Fibroblast of the aortic adventitia (primary cell): ENCODE results near the gene EXOC4. TPM values are rescaled to one million over a fixed set of nuclear protein-coding genes. Genes with fewer than 3 reads are reported as not detected.
A peak's percentile ranks its signal among the peaks of the same experiment; 100 is the strongest.

Experiments
- DNase-seq: peaks from one replicate; pipeline ENCODE4 v3.0.0-alpha.2; 2010; ENCODE audit warnings: low read depth
- H3K4me3 ChIP-seq: 2 replicates; pipeline ENCODE4 v1.5.1; 2011; ENCODE audit warnings: low read depth, mild to moderate bottlenecking, control low read depth, low read length, moderate library complexity
- total RNA-seq: library from RNA; depleted of rRNA; stranded (reverse); fragments of >200 nt; gene quantifications from 2 replicates; pipeline ENCODE4 v1.2.3, GENCODE V29; 2012; ENCODE audit warnings: low replicate concordance
- TF ChIP-seq, protein P1 (sequence below): IDR thresholded peaks from 2 replicates; pipeline ENCODE4 v1.5.1; 2011; ENCODE audit warnings: mild to moderate bottlenecking, low read length, control low read depth, inconsistent platforms; ENCODE audit not compliant: insufficient read depth

Gene EXOC4
- total RNA-seq, 1 donor: 105 TPM

DNA sequence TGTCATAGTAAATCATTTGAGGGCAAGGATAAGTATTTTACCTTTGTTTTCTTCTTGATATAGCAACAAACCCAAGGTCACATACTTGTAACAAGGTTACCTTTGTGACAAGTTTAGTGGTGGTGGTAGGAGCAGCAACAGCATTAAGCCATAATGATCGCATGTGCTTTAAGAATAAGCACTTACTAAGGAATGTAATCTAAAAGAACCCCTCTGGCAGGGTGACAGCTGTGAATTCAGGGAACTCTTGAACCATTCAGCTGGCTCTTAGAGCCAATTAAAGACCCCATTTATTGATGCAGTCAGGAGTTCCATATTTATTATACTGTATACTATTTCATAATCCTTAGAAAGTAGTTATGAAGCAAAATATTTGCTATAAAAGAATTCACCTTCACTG lies 370.8 kb downstream of the EXOC4 start:
- TF ChIP-seq, protein P1, sequence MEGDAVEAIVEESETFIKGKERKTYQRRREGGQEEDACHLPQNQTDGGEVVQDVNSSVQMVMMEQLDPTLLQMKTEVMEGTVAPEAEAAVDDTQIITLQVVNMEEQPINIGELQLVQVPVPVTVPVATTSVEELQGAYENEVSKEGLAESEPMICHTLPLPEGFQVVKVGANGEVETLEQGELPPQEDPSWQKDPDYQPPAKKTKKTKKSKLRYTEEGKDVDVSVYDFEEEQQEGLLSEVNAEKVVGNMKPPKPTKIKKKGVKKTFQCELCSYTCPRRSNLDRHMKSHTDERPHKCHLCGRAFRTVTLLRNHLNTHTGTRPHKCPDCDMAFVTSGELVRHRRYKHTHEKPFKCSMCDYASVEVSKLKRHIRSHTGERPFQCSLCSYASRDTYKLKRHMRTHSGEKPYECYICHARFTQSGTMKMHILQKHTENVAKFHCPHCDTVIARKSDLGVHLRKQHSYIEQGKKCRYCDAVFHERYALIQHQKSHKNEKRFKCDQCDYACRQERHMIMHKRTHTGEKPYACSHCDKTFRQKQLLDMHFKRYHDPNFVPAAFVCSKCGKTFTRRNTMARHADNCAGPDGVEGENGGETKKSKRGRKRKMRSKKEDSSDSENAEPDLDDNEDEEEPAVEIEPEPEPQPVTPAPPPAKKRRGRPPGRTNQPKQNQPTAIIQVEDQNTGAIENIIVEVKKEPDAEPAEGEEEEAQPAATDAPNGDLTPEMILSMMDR: no peak
- no peak overlapping the region for H3K4me3 ChIP-seq
- no peak for DNase-seq

DNA sequence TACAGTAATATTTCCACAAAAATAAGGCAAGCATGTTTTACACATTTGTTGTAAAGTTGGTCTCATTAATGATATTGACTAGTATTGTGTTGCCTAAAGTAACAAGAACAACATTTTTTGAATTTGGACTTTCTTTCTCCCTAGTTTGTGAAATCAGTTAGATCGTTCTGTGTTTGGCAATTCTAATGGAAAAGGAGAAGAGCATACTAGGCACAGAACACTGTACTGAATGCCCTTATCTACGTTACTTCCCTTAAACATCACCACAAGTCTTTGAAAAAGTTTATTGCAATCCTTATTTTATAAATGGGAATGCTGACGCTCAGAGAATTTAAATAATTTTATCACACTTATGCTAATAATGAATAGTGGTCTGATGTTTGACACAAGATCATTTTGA lies 372.2 kb downstream of the EXOC4 start:
- DNase-seq: no peak
- no peak overlapping the region for H3K4me3 ChIP-seq
- TF ChIP-seq, protein P1: no peak

DNA sequence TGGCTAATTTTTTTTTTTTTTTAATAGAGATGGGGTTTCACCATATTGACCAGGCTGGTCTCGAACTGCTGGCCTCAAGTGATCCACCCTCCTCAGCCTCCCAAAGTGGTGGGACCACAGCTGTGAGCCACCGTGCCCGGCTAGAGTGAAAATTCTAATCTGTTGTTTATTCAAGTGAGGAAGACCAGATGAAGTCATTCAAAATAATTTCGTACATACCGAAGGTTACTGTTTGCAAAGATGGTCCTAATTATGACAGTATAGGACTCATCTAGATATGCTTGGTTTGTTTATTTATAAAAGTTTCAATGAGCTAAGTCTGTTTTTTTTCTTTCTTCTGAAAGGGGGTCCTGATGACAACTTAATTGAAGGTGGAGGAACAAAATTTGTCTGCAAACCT lies 376.8 kb downstream of the EXOC4 start:
- TF ChIP-seq, protein P1: no peak
- no peak for DNase-seq
- no peak overlapping the region for H3K4me3 ChIP-seq

DNA sequence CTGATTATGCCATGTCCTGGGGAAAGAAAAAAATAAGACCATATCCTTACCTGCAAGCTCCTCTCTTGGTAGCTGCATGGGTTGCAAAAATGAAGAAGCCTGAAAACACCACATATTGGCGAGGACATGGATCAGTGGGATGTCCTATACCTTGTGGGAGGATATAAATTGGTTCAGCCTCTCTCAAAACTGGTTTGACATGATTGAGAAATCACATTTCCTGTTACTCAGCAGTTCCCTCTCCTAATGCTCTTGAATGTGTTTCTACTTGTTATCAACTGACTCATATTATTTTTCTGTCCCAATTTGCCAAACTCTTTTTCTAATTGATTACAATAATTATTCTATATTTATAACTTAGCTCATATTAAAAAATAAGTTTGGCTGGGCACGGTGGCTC lies 380.2 kb downstream of the EXOC4 start:
- TF ChIP-seq, protein P1: no peak
- peak; percentile 59 for DNase-seq

DNA sequence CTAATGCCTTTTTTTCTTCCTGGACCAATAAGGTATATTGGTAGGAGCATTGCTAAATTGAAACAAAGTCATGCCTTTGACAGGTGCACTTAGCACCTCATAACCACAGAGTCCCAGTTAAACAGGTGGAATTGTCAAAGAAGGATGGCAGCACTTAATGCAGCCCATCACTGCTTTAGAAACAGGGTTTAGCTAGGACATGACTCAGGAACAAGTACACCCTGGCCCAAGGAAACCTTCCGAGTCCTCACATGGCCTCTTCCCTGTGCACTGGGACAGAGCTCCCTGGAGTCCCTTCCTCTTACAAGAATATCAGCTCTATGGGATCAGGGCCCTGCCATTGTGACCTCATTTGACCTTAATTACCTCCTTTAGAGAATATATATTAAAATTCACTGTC lies 382.7 kb downstream of the EXOC4 start:
- no peak overlapping the region for H3K4me3 ChIP-seq
- DNase-seq: no peak
- TF ChIP-seq, protein P1: no peak

More for the DNA sequence above, 380.2 kb downstream of the EXOC4 start:
- no peak overlapping the region for H3K4me3 ChIP-seq

DNA sequence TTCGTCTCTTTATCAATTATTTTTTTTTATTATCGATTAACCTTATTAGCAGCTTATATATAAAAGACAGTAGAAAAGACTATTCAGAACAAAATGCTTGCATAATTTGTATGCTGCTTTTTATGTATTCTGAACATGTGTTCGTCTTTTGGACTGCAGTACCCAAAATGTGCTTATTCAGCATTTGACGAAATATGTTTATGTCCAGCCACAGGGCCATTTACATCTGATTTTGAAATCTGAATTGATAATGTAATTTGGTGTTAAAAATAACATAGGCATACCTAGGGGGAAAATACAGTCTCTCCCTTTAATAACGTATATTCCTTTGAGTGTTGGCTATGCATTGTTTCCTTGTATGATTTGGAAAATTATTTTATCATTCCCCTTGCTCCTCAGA lies 386.0 kb downstream of the EXOC4 start:
- H3K4me3 ChIP-seq: no peak overlapping the region
- DNase-seq: no peak
- TF ChIP-seq, protein P1: no peak

DNA sequence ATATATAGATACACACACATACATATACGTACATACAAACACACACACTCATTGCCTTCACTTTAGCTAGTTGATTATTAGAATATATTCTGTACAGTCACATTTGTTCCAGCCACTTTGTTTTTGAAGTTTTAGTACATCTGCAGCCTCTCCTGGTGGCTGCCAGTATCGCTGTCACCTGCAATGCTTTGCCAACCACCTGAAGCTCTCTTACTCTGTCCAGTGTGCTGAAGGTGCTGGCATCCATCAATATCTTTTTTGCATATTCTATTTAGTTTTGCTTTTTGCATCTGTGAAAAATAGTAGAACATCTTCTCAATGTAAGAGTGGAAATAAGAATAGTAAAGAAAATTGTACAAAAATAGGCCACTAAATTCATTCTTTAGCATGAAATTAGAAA lies 388.6 kb downstream of the EXOC4 start:
- TF ChIP-seq, protein P1: no peak
- no peak for DNase-seq

More for the DNA sequence above, 388.6 kb downstream of the EXOC4 start:
- H3K4me3 ChIP-seq: no peak overlapping the region
